Inferior parietal cortex (tissue), 1 donor: ENCODE measurements around the gene SKI.
"Not testable (repeated sequence)": the region's sequence is repeated elsewhere in the genome, so short reads cannot be mapped to it uniquely, and the experiment has no call there.

ENCODE experiments used
- DNase-seq: peaks from one replicate; pipeline ENCODE4 v3.0.0-alpha.2; 2016; ENCODE audit errors: extremely low spot score

Gene SKI

DNA sequence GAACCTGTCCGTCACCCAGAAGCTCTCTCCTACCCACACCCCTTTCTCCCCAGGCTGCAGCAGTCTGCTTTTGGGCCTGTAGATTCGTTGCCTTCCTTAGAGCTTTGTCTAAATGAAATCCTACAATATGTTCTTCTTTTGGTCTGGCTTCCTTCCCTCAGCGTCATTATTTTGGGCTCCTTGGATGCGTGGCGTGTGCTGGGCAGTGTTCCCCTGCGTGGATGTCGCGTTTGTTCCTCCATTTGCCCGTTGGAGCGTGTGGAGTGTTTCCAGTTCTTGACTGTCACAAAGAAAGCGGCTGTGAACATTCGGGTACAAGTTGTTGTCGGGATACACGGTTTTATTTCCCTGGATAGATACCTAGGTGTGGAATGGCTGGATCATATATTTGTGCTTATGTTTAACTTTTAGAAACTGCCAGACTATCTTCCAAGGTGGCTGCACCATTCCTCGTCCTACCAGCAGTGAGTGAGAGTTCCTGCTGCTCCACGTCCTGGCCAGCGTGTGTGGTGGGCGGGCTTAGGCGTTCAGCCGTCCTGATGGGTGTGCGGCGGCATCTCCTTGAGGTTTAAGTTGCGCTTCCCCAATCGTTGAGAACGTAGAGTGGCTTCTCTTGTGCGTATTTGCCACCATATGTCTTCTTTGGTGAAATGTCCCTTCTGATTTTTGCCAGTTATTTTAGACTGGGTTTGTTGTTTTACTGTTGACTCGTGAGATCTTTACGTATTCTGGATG lies 31.7 kb downstream of the SKI start:
- DNase-seq: peak; percentile 62

DNA sequence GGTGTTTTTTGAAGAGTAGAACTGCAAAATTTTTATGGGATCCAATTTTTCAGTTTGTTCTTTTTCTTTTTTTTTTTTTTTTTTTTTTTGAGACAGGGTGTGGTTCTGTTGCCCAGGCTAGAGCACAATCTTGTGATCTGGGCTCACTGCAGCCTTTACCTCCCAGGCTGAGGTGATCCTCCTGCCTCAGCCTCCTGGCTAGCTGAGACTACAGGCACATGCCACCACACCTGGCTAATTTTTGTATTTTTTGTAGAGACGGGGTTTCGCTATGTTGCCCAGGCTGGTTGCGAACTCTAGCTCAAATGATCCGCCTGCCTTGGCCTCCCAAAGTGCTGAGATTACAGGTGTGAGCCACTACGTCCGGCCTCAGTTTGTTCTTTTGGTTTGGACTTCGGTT lies 32.4 kb downstream of the SKI start:
- not testable (repeated sequence) for DNase-seq

- DNase-seq: no peak
These were observed 32.8 kb downstream of the SKI start for GRCh38 chr1:2260917-2261316.

DNA sequence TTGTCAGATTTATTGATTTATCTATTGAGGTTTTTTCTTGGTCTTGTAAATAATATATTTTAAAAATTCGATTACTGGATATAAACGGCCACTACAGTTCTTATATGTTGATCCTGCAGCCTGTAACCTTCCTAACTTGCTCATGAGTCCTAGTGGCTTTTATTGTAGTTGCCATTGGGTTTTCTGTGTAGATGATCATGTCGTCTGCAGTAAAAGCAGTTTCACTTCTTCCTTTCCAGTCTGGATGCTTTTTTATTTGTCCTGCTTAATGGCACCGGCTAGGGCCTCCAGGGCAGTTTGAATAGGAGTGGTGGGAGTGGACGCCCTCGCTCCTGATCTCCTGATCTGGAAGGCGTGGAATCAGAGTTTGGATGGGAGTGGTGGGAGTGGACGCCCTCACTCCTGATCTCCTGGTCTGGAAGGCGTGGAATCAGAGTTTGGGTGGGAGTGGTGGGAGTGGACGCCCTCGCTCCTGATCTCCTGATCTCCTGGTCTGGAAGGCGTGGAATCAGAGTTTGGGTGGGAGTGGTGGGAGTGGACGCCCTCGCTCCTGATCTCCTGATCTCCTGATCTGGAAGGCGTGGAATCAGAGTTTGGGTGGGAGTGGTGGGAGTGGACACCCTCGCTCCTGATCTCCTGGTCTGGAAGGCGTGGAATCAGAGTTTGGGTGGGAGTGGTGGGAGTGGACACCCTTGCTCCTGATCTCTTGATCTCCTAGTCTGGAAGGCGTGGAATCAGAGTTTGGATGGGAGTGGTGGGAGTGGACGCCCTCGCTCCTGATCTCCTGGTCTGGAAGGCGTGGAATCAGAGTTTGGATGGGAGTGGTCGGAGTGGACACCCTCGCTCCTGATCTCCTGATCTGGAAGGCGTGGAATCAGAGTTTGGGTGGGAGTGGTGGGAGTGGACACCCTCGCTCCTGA lies 33.6 kb downstream of the SKI start:
- not testable (repeated sequence) for DNase-seq

DNA sequence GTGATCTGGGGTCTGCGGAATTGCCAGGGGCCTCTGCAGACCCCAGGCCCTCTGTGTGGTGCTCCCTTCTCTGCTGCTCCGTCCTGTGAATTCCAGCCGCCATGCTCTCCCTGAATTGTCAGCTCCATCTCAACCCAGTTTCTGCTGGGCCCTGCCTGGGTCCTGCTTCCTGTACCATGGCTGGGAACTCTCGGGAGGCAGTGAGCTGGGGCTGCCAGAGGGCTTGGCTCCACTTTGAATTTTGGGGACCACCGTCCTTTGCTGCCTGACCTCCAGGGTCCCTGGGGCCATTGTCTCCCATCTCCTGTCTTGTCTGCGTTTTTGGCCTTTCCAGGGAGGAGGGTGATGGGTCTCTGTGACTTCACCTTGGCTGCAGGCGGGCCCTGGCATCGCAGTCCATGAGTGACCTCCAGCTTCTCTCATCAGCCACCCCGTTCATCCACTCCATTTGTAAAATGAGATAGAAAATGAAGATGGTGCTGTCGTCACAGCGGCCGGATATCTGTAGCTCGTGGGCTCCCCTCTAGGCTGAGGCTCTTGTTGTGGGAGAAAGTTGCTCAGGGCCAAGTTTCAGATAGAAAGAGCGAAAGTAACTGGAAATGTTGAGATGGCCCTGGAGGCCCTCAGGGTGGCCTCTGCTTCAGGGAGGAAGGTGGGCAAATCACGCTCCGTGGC lies 38.3 kb downstream of the SKI start:
- no peak for DNase-seq

- DNase-seq: no peak
These were observed 39.1 kb downstream of the SKI start for GRCh38 chr1:2267051-2267830.

DNA sequence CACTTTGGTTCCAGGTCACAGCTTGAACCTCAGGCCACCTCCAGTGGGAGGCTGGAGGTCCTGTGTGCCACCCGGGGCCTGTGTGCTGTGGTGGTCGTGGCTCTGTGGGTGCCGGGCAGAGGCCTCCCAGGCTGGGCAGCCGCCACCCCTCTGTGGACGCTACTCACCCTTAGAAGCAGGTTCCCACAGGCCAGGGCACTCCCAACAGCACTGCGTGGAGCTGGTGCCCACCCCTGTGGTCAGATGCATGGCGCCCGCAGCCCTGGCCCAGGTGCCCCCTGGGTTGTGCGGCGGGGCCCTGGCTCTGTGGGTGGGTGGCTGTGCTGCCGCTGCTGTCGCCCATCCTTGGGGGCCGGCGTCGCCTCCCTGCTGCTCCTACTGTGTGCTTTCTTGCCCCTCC lies 39.7 kb downstream of the SKI start:
- DNase-seq: no peak

DNA sequence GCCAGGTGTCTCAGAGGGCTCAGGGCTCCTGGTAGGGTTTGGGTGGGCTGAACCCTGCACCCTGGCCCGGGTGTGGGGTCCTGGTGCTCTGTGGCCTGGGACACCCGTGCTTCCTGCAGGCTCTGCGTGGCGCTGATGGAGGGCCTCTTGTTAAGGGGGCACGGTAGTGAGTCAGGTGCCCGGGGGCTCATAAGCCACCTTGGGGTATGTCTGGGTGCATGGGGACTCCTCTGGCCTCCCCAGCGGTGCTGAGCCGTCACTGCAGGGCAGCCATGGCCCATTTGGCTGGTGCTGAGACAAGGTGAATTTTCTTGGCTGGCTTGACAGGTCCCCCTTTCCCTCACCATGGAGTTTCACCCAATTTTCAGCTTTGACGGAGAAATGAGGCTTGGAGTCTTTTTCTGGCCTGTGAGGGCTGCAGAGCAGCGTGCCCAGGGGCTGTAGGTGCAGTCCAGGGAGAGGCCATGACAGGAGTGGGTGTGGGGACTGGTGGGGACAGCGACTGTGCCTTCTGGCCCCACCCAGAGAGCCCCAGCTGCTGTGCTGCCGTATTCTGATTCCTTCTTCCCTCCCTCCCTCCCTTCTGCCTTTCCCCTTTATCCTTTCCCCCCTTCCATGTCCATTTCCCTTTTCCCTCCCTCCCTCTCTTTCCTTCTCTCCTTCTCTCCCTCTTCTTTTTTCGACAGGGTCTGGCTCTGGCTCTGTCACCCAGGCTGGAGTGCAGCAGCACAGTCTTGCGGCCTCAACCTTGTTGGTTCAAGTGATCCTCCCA lies 40.4 kb downstream of the SKI start:
- DNase-seq: no peak

DNA sequence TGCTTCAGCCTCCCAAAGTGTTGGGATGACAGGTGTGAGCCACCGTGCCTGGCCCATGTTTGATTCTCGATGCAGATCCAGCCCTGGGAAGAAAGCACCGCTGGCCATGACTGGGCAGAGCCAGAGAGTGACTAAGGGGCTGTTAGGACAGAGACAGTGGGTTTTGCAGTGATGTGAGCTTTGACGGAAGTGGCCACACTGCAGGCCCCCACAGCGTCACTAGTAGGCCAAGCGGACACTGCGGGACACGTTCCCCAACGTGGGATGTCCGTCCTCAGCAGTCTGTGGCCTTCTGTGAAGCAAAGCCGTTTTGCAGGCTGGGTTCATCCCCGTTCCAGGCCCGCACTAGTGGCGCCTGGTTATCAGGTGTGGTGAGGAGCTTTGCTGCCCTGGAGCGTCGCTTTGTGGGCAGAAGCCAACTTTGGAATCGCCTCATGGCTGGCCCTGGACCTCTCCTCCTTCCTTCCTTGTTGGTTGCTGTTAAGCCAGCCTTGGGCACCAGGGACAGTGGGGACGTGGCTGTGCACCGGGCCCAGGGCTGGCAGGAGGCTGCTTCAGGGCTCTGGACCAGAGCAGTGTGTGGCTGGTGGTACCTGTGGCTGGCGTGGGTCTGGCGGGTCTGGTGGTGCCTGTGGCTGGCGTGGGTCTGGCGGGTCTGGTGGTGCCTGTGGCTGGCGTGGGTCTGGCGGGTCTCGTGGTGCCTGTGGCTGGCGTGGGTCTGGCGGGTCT lies 41.2 kb downstream of the SKI start:
- DNase-seq: no peak

DNA sequence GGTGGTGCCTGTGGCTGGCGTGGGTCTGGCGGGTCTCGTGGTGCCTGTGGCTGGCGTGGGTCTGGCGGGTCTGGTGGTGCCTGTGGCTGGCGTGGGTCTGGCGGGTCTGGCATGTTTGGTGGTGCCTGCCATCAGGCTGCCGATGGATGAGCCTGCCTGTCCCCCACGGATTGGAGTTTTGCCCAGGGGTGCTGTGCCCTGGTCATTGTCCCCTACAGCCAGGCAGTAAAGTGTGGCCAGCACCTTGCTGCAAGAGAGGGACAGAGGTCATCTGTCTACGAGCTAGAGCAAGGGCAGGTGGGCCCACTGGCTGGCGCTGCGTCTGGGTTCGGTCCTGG lies 41.8 kb downstream of the SKI start:
- DNase-seq: no peak

DNA sequence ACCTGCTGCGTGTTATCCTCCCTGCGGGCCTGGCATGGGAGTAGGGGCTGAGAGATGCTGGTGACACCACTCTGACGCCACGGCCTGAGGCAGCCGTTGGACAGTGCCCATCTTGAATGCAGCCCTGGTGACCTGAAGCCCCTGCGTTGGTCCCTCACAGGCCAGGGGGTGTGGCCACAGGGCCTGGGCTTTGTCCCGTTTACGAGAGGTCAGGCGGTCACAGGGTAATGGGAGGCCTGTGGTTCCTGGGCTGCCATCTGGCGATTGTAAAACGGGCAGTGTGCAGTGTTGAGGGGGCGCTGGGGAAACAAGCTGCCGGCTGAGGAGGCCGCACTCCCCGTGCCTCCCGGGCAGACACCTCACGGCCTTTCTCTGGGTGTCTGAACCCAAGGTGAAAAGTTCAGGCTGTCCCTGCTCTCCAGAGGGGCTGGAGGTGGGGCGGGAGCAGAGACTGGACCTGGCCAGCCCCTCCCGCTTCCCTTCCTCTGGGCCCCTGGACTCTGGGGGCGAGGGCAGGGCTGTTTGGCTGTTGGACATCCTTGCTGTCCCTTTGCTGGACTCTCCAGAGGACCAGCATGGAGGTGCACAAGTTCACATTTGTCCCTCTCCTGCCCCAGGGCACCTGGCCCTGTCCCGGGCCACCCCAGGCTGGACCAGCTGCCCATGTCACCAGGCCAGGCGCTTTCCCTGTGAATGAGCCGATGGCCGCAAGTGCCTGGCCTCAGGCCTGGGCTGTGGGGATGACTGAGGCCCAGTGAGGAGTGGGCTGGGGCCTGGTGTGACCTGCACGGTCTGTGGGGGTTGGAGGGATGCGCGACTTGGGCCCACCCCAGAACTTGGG lies 42.4 kb downstream of the SKI start:
- no peak for DNase-seq

DNA sequence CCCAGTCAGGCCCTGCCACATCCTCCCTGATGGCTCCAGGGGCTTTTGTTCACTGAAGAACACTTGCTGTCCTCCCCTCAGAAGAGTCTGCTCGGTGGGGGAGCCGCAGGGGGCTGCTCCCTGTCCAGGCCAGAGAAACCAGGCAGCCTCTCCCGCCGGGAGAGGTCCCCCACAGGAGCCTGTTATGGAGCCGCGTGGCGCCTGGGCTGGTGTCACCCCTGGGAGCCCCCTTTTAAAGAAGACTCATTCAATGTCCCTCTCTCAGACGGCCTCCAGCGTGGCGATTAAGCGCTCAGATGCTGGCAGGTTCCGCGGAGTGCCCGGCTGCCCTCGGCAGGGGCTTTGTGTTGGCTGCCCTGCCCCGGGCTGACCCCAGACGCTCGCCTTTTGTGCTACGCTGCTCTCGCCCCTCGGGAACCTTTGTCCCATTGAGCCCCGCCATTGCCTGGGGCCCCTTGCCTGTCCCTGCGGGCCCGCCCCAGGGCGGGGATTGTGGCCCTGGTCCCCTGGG lies 43.1 kb downstream of the SKI start:
- DNase-seq: no peak

- DNase-seq: no peak
These were observed 43.9 kb downstream of the SKI start for GRCh38 chr1:2271841-2272655.

GRCh38 chr1:2272686-2273400 lies 44.7 kb downstream of the SKI start:
- DNase-seq: no peak

GRCh38 chr1:2273401-2274090 lies 45.4 kb downstream of the SKI start:
- no peak for DNase-seq

DNA sequence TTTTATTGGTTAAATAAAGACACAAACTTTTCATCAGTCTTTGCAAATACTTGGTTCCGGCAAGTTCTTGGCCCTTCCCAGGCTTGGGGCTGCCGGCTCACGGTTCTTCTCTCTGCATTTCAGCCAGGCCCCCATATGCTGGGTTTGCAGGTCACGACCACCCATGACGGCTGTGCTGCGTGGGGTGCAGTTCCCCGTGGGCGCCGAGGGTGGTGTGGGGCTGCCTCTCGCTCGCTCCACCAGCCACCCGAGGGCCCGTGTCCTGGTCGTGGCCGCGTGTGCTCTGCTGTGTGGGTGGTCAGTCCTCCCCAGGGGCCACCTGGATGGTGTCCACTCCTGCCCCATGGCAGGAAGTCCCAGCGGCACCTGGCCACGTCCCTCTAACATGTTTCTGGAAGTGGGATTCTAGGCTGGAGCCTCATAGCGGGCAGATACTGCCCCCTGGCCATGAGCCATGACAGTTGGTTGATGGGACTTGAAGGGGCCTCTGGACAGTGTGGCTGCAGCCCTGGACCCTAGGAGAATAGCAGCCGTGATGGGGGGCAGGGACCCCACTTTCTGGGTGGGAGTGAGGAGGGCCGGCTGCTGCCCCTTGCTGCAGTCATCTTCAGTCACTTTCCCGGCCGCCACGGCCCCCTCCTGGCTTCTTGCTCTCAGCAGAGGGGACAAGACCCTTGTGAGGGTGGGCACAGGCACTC lies 46.3 kb downstream of the SKI start:
- no peak for DNase-seq
